GM19468 (cell line): ENCODE data around the gene PTCD2.

Source experiments
- ATAC-seq: cut with Tn5 transposase; IDR thresholded peaks from one replicate; pipeline ENCODE4 v1.9.1; 2021; ENCODE audit warnings: mild to moderate bottlenecking, moderate library complexity, moderate number of reproducible peaks; ENCODE audit not compliant: unreplicated experiment; ENCODE audit errors: extremely low read depth

Gene PTCD2

DNA sequence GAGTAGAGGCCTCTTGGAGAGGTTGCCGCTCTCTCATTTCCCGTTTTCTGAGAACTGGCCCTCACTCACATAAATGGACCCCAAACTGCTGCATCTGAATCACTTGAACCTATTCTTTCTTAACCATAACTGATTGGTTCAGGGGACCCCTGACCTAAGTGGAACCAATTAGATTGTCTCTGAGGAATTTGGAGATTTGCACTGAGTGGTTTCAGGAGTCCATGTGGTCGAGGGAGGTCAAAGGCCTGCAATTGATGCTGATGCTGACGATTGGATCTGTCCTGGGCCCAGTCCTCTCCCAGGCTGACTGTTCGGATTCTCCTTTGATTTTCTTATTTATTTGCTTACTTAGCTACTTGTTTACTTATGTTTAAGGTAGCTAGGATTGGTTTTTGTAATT is 88.0 kb downstream of the PTCD2 start:
- no peak for ATAC-seq

DNA sequence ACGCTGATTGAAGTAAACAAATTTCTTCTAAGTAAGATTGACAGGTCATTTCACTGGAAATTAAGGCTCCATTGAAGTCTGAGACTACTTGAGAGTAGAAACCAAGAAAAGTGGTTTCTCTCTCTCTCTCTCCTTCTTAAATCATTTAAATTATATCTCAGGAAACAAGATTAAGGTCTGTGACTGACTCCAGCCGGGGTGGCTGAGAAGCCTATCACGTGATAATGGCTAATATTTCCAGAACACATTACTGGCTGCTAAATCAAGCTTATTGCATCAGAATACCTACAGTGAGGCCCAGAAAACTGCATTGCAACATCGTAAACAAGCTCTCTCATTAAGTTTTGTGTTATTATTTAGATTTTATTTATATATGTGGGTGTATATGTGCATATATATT is 88.4 kb downstream of the PTCD2 start:
- no peak for ATAC-seq

DNA sequence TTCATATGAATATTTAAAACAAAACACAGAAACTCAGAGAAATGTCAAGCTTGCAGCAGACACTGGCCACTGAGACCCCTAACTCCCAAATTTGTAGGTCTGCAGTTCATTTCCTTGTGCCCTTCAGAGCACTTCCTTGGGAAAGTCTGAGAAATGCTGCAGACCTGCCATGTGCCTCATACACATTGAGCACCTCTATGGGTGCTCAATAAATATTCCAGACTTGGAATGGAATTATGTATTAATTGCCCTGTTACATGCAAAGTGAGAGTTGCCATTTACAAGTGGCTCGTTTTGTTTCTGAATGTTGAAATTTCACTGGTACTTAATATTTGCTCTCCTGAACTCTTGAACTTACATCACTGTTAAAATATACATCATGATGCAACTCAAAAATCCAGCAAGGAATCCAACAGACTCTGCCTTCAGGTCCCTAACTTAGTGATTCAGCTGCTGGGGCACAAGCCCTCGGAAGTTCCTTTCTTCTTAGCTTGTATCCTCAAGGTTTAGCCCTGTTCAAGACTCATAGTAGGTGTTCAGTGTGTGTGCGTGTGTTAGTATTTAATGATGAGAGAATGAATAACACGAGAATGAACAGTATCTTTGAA is 90.6 kb downstream of the PTCD2 start:
- ATAC-seq, result no peak

DNA sequence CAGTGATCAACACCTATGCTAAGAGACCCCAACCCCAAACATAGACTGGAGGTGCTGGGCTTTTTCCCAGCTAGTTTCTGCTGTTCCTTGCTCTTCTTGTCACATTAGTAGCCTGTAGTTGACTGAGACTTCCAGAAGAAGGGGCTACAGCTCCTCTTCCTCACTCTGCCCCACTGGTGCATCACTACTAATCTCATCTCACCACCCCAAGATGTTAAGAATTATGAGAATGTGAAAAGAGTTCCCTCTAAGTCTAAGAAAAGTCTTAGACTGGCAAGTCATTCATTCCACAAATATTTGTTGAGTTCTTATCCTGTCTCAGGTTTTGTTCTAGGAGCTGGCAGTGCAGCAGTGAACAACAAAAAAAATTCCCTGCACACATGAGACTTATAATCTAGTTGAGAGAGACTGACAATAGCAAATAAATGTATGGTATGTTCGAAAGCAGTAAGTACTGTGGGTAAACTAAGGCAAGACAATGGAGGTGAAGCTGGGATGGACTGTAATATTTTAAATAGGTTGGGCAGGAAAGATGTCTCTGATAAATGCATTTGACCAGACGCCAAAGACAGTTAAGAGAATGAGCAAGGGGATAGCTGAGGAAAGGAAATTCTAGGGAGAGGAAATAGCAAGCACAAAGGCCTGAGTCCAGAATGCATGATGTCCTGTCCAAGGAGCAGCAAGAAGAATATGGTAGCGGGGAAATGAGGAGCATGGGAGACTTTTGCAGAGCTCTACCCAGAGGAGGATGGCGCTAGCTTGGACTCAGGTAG is 92.3 kb downstream of the PTCD2 start:
- no peak for ATAC-seq

DNA sequence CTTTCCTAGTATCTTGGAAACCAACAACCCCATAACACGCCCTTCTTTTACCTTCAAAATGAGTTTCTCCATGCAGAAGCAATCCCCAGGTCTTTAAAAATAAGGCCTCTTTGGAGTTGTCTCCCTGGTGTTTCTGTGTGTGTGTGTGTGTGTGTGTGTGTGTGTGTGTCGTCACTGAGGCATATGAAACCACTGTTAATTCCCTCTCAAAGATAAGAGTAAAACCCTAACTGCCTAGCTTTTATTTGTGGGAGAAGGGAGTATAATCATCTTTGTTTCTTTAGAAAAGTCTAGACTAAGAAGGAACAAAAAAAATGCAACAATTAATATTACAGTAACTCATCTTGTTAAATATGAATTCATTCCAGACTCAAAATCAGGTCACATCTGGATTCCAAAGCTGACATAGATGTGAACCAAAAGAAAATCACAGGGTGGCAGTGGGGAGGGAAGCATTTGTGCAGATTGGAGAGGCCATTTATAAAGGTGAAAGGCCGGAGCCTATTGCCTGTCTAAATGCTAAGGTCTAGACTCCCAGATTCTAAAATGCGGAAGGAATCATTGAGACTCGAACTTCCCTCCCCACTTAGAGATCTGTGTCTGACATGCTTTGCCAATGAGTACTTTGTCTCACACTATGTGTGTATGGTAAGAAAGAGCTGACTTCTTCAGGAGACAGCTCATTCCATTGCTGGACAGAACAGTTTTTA is 95.6 kb downstream of the PTCD2 start:
- ATAC-seq, result no peak

GRCh38 chr5:72417333-72418062 is 97.3 kb downstream of the PTCD2 start:
- no peak for ATAC-seq
